ENCODE data around the gene HIP1R. TPM values are rescaled to one million over a fixed set of nuclear protein-coding genes. Genes with fewer than 3 reads are reported as not detected.

Gene HIP1R
- total and polyA plus RNA-seq, 2 of the 13 experiments (the other 11 are each of a cell fraction or from before 2014, with no cell fraction given), result 18.4 to 25.5 TPM

DNA sequence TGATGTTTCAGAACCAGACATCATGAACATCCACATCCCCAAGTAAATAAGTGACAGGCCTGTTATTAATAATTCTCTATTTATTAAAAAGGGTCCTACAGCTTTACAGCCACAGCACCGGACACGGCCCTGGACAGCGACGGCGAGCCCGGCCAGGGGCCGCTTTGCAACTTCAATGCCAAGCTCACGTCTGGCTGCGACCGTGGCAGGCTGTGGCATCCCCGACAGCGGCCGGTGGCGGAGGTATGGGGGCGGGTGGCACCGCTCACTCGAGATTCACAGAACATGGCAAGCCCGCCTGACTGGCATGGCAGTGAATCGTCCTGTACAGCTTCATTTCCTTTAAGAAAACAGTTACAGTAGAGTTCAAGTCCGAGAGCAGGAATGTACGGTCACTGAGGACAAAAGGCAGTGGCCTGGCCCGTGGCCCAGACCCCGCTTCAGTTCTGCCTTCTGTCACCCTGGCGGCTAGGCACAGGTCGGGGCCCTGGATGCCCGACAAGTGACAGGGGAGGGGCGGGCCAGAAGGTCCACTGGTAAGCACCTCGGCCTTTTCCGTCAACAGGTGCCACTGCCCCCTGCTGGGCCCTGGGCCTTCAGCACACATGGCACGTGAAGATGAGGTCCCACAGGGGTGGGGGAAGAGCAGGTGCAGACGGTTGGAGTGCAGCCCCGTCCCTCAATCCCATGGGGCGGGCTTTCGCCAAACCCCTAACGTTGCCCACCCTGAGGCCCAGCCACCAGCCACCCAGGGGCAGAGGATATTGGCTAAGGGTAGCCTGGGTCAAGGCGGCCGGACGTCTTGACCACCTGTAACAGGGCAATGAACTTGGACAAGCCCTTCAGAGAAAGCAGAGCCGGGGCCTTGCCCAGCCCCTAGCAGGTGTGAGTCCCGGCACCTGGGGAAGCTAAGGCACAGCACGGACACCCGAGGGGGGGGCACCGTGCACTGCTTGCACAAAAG is 30.3 kb downstream of the HIP1R start (continued):
- TF ChIP-seq NFAT5 (CRISPR knock-in tag; IDR thresholded peaks at IDR 0.05) (no peak), RFX1 (IDR thresholded peaks at IDR 0.05) (no peak), ONECUT2 (CRISPR knock-in tag; IDR thresholded peaks at IDR 0.05) (no peak), ZNF251 (CRISPR knock-in tag; IDR thresholded peaks at IDR 0.05) (no peak), TFE3 (CRISPR knock-in tag; IDR thresholded peaks at IDR 0.05) (no peak), ZFP1 (CRISPR knock-in tag; IDR thresholded peaks at IDR 0.05) (no peak), TBX2 (CRISPR knock-in tag; IDR thresholded peaks at IDR 0.05; ENCODE audit: borderline replicate concordance) (peak; percentile 35; the same call in 1 of the 2 replicates), ZBTB3 (CRISPR knock-in tag; IDR thresholded peaks at IDR 0.05; ENCODE audit: borderline replicate concordance, low read depth) (no peak), ZC3H13 (CRISPR knock-in tag; IDR thresholded peaks at IDR 0.05) (peak; percentile 69; the same call in 1 of the 2 replicates), ARID3A (IDR thresholded peaks at IDR 0.05; ENCODE audit: low read depth, low read length) (no peak), RCOR2 (CRISPR knock-in tag; IDR thresholded peaks at IDR 0.05) (no peak), ZNF18 (CRISPR knock-in tag; IDR thresholded peaks at IDR 0.05; ENCODE audit: insufficient replicate concordance) (no peak), MTF1 (CRISPR knock-in tag; IDR thresholded peaks at IDR 0.05) (no peak)
- TF ChIP-seq, protein P1, sequence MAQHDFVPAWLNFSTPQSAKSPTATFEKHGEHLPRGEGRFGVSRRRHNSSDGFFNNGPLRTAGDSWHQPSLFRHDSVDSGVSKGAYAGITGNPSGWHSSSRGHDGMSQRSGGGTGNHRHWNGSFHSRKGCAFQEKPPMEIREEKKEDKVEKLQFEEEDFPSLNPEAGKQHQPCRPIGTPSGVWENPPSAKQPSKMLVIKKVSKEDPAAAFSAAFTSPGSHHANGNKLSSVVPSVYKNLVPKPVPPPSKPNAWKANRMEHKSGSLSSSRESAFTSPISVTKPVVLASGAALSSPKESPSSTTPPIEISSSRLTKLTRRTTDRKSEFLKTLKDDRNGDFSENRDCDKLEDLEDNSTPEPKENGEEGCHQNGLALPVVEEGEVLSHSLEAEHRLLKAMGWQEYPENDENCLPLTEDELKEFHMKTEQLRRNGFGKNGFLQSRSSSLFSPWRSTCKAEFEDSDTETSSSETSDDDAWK (CRISPR knock-in tag; IDR thresholded peaks at IDR 0.05), result no peak

Data from HepG2 (cell line).